Liver (tissue), 9 donors: Measurements from ENCODE around the gene IL1RAPL2. TPM values are rescaled to one million over a fixed set of nuclear protein-coding genes. Genes with fewer than 3 reads are reported as not detected.

ENCODE experiments used
- DNase-seq: peaks from one replicate; pipeline ENCODE4 v3.0.0-alpha.2; 2017; ENCODE audit warnings: low spot score
- H3K27ac ChIP-seq, 2 donors: one replicate each; pipeline ENCODE4 v1.7.0; 2013; ENCODE audit warnings: inconsistent platforms in 2 of 2, low read length in 2 of 2, control low read depth in 1 of 2, low read depth in 1 of 2, mild to moderate bottlenecking in 1 of 2
- H3K27me3 ChIP-seq, 4 donors: one replicate each; pipeline versions ENCODE4 v1.6.1 to v1.7.0; 2013; ENCODE audit warnings: low read length in 3 of 4, inconsistent platforms in 1 of 4, mild to moderate bottlenecking in 1 of 4, moderate library complexity in 1 of 4; ENCODE audit not compliant: control insufficient read depth in 4 of 4, insufficient read depth in 4 of 4
- H3K36me3 ChIP-seq, 4 donors: one replicate each; pipeline versions ENCODE4 v1.6.1 to v1.7.0; 2013; ENCODE audit warnings: low read length in 3 of 4, mild to moderate bottlenecking in 3 of 4, low read depth in 1 of 4, moderate library complexity in 1 of 4; ENCODE audit not compliant: control insufficient read depth in 4 of 4, insufficient read depth in 3 of 4
- H3K4me1 ChIP-seq, 4 donors: one replicate each; pipeline versions ENCODE4 v1.6.1 to v1.7.0; 2013; ENCODE audit warnings: low read length in 3 of 4, mild to moderate bottlenecking in 3 of 4, moderate library complexity in 1 of 4; ENCODE audit not compliant: control insufficient read depth in 4 of 4, insufficient read depth in 4 of 4
- H3K4me3 ChIP-seq, 3 donors: one replicate each; pipeline versions ENCODE4 v1.6.1 to v1.7.0; 2013; ENCODE audit warnings: low read length in 3 of 3, control low read depth in 1 of 3, low read depth in 1 of 3, mild to moderate bottlenecking in 1 of 3
- H3K9ac ChIP-seq, 2 donors: one replicate each; pipeline ENCODE4 v1.7.0; 2013; ENCODE audit warnings: low read length in 2 of 2, mild to moderate bottlenecking in 2 of 2, moderate library complexity in 2 of 2, control low read depth in 1 of 2, low read depth in 1 of 2
- H3K9me3 ChIP-seq, 4 donors: one replicate each; pipeline versions ENCODE4 v1.6.1 to v1.7.0; 2013; ENCODE audit warnings: low read length in 3 of 4; ENCODE audit not compliant: control insufficient read depth in 4 of 4
- CTCF ChIP-seq: fragments of 150-350 bp; IDR thresholded peaks from 2 replicates; pipeline ENCODE4 v1.5.1; 2017; ENCODE audit warnings: improper control_type of control experiment, low read depth, low read length; ENCODE audit not compliant: missing input control
- EGR1 ChIP-seq, 2 donors: IDR thresholded peaks; 2 replicates each; pipeline ENCODE4 v1.6.1; 2016 to 2018; ENCODE audit warnings: antibody characterized with exemption in 2 of 2, low read depth in 2 of 2
- FOXA2 ChIP-seq: IDR thresholded peaks from 2 replicates; pipeline ENCODE4 v1.6.1; 2016; ENCODE audit warnings: antibody characterized with exemption
- GABPA ChIP-seq, 2 donors: IDR thresholded peaks in 1 of 2; conservative IDR thresholded peaks in 1 of 2; 2 replicates each; pipeline ENCODE4 v1.6.1; 2016; ENCODE audit warnings: antibody characterized with exemption in 2 of 2, mild to moderate bottlenecking in 1 of 2, moderate library complexity in 1 of 2
- HNF4G ChIP-seq: IDR thresholded peaks from 2 replicates; pipeline ENCODE4 v1.6.1; 2016; ENCODE audit warnings: antibody characterized with exemption
- MAX ChIP-seq: IDR thresholded peaks from 2 replicates; pipeline ENCODE4 v1.6.1; 2016; ENCODE audit warnings: antibody characterized with exemption
- RAD21 ChIP-seq, 2 donors: IDR thresholded peaks; 2 replicates each; pipeline ENCODE4 v1.6.1; 2016; ENCODE audit warnings: antibody characterized with exemption in 2 of 2, mild to moderate bottlenecking in 2 of 2
- RXRA ChIP-seq, 2 donors: IDR thresholded peaks; 2 replicates each; pipeline ENCODE4 v1.6.1; 2017 to 2018; ENCODE audit warnings: antibody characterized with exemption in 2 of 2, mild to moderate bottlenecking in 1 of 2
- TAF1 ChIP-seq: conservative IDR thresholded peaks from 2 replicates; pipeline ENCODE4 v1.6.1; 2016; ENCODE audit warnings: antibody characterized with exemption, mild to moderate bottlenecking
- ZBTB33 ChIP-seq: IDR thresholded peaks from 2 replicates; pipeline ENCODE4 v1.6.1; 2016; ENCODE audit warnings: antibody characterized with exemption
- WGBS: extraction: QIAGEN DNeasy Blood & Tissue Kit; methylation state at CpG from one replicate; pipeline ENCODE4 v1.1.7; 2013; 5-methylcytosine and 5-hydroxymethylcytosine counted together
- polyA plus RNA-seq, 2 donors: library from polyadenylated mRNA; stranded (reverse) in 1 of 2; unstranded in 1 of 2; fragments of 200-250 nt in 1 of 2; fragments of >200 nt in 1 of 2; fragmentation: Nextera tagmentation in 1 of 2; extraction: Ambion mirVana in 1 of 2; gene quantifications; one replicate each; pipeline versions ENCODE4 v1.2.1 to v1.2.3, GENCODE V29; 2013 to 2015
- total RNA-seq, 2 donors: library from RNA; depleted of rRNA; stranded (reverse); fragments of >200 nt; gene quantifications; one replicate each; pipeline ENCODE4 v1.2.3, GENCODE V29; 2014
- TF ChIP-seq, protein P1 (sequence below): IDR thresholded peaks from 2 replicates; pipeline ENCODE4 v1.6.1; 2016; ENCODE audit warnings: antibody characterized with exemption, mild to moderate bottlenecking
- donor health status: healthy.
- donor health status: healthy.
- donor health status: healthy.
- donor health status: healthy.
- donor health status: healthy.

The IL1RAPL2 gene
- total and polyA plus RNA-seq, 4 donors, result 0.20 to 1.6 (median 0.91) TPM

- DNase-seq, result no peak
- Histone ChIP-seq H3K27ac (no peak overlapping the region), H3K4me3 (no peak overlapping the region), H3K4me1 (no peaks in the 10 kb centered on the region), H3K9me3 (no peaks in the 10 kb centered on the region), H3K36me3 (no peaks in the 10 kb centered on the region), H3K27me3 (no peaks in the 10 kb centered on the region), H3K9ac (no peak overlapping the region)
- WGBS, result 83% methylated on average over 3 of the region's 3 CpGs
- TF ChIP-seq RAD21 (IDR thresholded peaks at IDR 0.05) (no peak), FOXA2 (no peak), EGR1 (IDR thresholded peaks at IDR 0.05; ENCODE audit: low read depth in 2 of 2) (no peak), HNF4G (no peak), ZBTB33 (no peak), TAF1 (no peak), GABPA (IDR thresholded peaks at IDR 0.05 in 1 of 2, conservative IDR thresholded peaks at IDR 0.05 in 1 of 2) (no peak)
Measured at GRCh38 chrX:105211066-105211575, 645.1 kb downstream of the IL1RAPL2 start.

- Histone ChIP-seq H3K4me1 (no peaks in the 10 kb centered on the region), H3K27me3 (peaks cover 0 to 3% (median 0%) of the 10 kb centered on the region in 4 donors), H3K27ac (no peak overlapping the region), H3K36me3 (no peaks in the 10 kb centered on the region), H3K4me3 (no peak overlapping the region), H3K9ac (no peak overlapping the region), H3K9me3 (no peaks in the 10 kb centered on the region)
- TF ChIP-seq MAX (no peak), EGR1 (IDR thresholded peaks at IDR 0.05; ENCODE audit: low read depth in 2 of 2) (no peak), HNF4G (no peak), RAD21 (IDR thresholded peaks at IDR 0.05) (no peak)
- WGBS, result 96% methylated on average over 26 of the region's 26 CpGs
- no peak for DNase-seq
Measured at GRCh38 chrX:105219454-105220401, 653.7 kb downstream of the IL1RAPL2 start.

DNA sequence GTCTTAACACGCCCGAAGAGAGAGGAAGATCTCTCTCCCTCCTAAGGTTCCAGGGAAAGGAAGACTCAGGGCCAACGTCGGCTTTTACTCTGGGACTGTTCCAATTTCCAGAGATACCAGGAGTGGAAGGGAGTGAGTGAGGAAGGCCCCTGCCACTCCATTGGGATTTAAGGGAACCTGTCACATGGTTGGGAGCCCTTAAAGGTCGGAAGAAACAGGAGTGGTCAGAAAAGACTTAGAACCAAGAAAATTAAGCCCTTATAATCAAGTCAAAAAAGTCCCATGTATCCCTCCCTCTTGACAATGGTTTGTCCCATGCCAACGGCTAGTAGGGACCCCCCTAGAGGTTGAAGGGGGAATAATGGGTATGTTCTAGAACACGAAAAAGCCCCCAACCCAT is 654.6 kb downstream of the IL1RAPL2 start, which contains the start of gene TEX13A:
TSS of gene TEX13A (minus strand) at position 59 of the 400 bp plus-strand sequence. CDS start 297 bp downstream, outside the sequence.
- Histone ChIP-seq H3K36me3 (no peaks in the 10 kb centered on the region), H3K9me3 (no peaks in the 10 kb centered on the region), H3K27me3 (peaks cover 0 to 3% (median 0%) of the 10 kb centered on the region in 4 donors), H3K4me1 (no peaks in the 10 kb centered on the region), H3K4me3 (no peak within 1 kb of the TSS), H3K9ac (no peak within 1 kb of the TSS), H3K27ac (no peak within 1 kb of the TSS)
- DNase-seq, result no peak
- TF ChIP-seq, protein P1, sequence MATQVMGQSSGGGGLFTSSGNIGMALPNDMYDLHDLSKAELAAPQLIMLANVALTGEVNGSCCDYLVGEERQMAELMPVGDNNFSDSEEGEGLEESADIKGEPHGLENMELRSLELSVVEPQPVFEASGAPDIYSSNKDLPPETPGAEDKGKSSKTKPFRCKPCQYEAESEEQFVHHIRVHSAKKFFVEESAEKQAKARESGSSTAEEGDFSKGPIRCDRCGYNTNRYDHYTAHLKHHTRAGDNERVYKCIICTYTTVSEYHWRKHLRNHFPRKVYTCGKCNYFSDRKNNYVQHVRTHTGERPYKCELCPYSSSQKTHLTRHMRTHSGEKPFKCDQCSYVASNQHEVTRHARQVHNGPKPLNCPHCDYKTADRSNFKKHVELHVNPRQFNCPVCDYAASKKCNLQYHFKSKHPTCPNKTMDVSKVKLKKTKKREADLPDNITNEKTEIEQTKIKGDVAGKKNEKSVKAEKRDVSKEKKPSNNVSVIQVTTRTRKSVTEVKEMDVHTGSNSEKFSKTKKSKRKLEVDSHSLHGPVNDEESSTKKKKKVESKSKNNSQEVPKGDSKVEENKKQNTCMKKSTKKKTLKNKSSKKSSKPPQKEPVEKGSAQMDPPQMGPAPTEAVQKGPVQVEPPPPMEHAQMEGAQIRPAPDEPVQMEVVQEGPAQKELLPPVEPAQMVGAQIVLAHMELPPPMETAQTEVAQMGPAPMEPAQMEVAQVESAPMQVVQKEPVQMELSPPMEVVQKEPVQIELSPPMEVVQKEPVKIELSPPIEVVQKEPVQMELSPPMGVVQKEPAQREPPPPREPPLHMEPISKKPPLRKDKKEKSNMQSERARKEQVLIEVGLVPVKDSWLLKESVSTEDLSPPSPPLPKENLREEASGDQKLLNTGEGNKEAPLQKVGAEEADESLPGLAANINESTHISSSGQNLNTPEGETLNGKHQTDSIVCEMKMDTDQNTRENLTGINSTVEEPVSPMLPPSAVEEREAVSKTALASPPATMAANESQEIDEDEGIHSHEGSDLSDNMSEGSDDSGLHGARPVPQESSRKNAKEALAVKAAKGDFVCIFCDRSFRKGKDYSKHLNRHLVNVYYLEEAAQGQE, result no peak
- TF ChIP-seq MAX, result no peak
- TF ChIP-seq CTCF, result no peak
- no peak for TF ChIP-seq RXRA (IDR thresholded peaks at IDR 0.05)
- WGBS, result 89% methylated on average over 7 of the region's 7 CpGs
